Right atrium auricular region (tissue), 2 donors: ENCODE data around the gene NFIX. TPM values are rescaled to one million over a fixed set of nuclear protein-coding genes. Genes with fewer than 3 reads are reported as not detected.

Experiments
- DNase-seq: peaks from one replicate; pipeline ENCODE4 v3.0.0-alpha.2; 2019; ENCODE audit warnings: low spot score
- H3K27ac ChIP-seq, 2 donors: fragments of 200-600 bp; sonication (generic); 1 replicate in 1 of 2; 2 replicates in 1 of 2; pipeline ENCODE4 v1.5.1; 2016 to 2019
- H3K27me3 ChIP-seq, 2 donors: fragments of 200-600 bp; sonication (generic); one replicate each; pipeline versions ENCODE4 v1.5.1 to v1.6.0; 2017 to 2019
- H3K36me3 ChIP-seq: fragments of 200-600 bp; sonication (generic); one replicate; pipeline ENCODE4 v1.5.1; 2016
- H3K4me1 ChIP-seq, 2 donors: fragments of 200-600 bp; sonication (generic); one replicate each; pipeline versions ENCODE4 v1.5.1 to v1.6.0; 2017 to 2019
- H3K4me3 ChIP-seq, 2 donors: fragments of 200-600 bp; sonication (generic); 1 replicate in 1 of 2; 2 replicates in 1 of 2; pipeline ENCODE4 v1.5.1; 2017 to 2019; ENCODE audit warnings: mild to moderate bottlenecking in 1 of 2, moderate library complexity in 1 of 2
- H3K9me3 ChIP-seq, 2 donors: fragments of 200-600 bp; sonication (generic); one replicate each; pipeline ENCODE4 v1.5.1; 2019
- CTCF ChIP-seq, 2 donors: fragments of 200-600 bp; sonication (generic); IDR thresholded peaks; one replicate each; pipeline ENCODE4 v1.5.1; 2019; ENCODE audit warnings: antibody characterized with exemption in 2 of 2
- total RNA-seq, 2 donors: library from RNA; depleted of rRNA; stranded (reverse); fragments of >200 nt; gene quantifications; one replicate each; pipeline ENCODE4 v1.1.0, GENCODE V29; 2016

The NFIX gene
- total RNA-seq, 2 donors from 2014 or later: 56.5 to 69.8 TPM

GRCh38 chr19:13138171-13138915, 143.1 kb downstream of the NFIX start:
- no peak overlapping the region for H3K4me3 ChIP-seq
- DNase-seq: no peak
- no peak for TF ChIP-seq CTCF (IDR thresholded peaks at IDR 0.05)
- no peaks in the 10 kb centered on the region for H3K9me3 ChIP-seq
- peaks cover 41% of the 10 kb centered on the region for H3K36me3 ChIP-seq
- no peak overlapping the region for H3K27ac ChIP-seq
- peaks cover 0 to 19% of the 10 kb centered on the region in 2 donors for H3K4me1 ChIP-seq
- H3K27me3 ChIP-seq: no peaks in the 10 kb centered on the region

- Histone ChIP-seq H3K36me3 (peaks cover 42% of the 10 kb centered on the region), H3K27me3 (no peaks in the 10 kb centered on the region), H3K9me3 (no peaks in the 10 kb centered on the region), H3K4me1 (peaks cover 0 to 15% of the 10 kb centered on the region in 2 donors), H3K4me3 (no peak overlapping the region), H3K27ac (no peak overlapping the region)
- no peak for DNase-seq
- no peak for TF ChIP-seq CTCF (IDR thresholded peaks at IDR 0.05)
Observed at GRCh38 chr19:13138916-13139198, 143.6 kb downstream of the NFIX start.

DNA sequence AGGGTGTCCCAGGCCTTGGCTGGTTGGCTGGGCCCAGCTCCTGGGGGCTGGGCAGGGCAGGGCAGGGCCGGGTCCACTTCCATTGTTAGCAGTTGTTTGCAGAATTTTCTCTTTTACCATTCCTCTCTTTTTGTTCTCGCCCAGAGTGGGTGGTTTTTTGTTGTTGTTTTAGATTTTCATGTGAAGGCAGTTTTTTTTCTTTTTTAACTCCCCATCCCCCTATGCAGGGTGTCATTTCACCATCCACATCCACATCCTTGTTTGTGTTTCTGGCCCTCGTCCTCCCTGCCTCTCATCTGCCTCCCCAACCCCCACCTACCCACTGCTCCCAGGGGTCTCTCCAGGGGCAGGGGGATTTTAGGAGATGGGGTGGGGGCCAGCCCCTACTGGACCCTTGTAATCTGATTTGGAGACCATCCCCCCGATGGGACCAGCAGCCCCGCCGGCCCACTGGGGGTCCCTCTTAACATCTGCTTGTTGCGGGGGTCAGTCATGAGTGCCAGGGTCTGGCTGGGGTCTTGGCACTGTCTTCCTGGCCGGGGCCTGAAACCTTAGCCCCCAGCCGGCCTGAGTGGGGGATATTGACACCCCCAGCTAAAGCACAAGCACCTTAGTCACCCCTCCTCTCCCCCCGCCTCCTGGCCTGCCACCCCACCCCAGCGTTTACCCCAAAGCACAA, 144.5 kb downstream of the NFIX start:
- no peak for DNase-seq
- no peaks in the 10 kb centered on the region for H3K27me3 ChIP-seq
- TF ChIP-seq CTCF (IDR thresholded peaks at IDR 0.05): no peak
- no peaks in the 10 kb centered on the region for H3K9me3 ChIP-seq
- H3K4me1 ChIP-seq: peaks cover 0 to 6% of the 10 kb centered on the region in 2 donors
- peaks cover 49% of the 10 kb centered on the region for H3K36me3 ChIP-seq
- H3K27ac ChIP-seq: no peak overlapping the region
- no peak overlapping the region for H3K4me3 ChIP-seq

DNA sequence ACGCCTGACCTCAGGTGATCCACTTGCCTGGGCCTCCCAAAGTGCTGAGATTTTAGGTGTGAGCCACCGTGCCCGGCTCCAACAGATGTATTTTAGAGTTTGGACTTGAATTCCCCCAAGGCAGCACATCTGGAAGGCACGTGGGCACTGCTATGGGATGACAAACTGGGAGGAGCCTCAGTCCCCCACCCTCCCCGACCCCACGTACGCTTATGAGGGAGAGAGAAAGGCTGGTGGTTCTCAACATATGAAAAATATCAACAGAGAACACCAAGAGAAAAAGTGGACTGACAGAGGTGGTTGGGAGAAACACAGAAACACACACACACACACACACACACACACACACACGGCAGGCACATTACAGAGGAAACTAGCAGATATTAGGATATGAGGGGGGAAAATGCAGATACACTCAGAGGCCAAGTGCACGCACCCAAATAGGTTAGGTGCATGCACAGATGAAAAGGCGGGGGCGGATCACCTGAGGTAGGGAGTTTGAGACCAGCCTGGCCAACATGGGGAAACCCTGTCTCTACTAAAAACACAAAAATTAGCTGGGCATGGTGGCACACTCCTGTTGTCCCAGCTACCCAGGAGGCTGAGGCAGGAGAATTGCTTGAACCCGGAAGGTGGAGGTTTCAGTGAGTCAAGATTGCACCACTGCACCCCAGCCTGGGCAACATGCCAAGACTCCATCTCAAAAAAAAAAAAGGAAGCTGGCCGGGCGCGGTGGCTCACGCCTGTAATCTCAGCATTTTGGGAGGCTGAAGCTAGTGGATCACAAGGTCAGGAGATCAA, 151.7 kb downstream of the NFIX start:
- peaks cover 9% of the 10 kb centered on the region for H3K36me3 ChIP-seq
- H3K4me1 ChIP-seq: peaks cover 0 to 14% of the 10 kb centered on the region in 2 donors
- H3K27me3 ChIP-seq: no peaks in the 10 kb centered on the region
- no peak overlapping the region for H3K4me3 ChIP-seq
- DNase-seq: no peak
- no peak overlapping the region for H3K27ac ChIP-seq
- H3K9me3 ChIP-seq: no peaks in the 10 kb centered on the region
- TF ChIP-seq CTCF (IDR thresholded peaks at IDR 0.05): no peak

Other genes starting within 250 kb of the NFIX start
- gene BEST2, start 243.7 kb upstream of the NFIX start, total RNA-seq: not detected
- 10 to 100 TPM; 11.4 to 12.2 TPM for gene HOOK2, start 219.9 kb upstream of the NFIX start, total RNA-seq
- gene JUNB, start 204.0 kb upstream of the NFIX start, total RNA-seq: 100 to 1,000 TPM; 321 to 506 TPM
- gene PRDX2, start 193.7 kb upstream of the NFIX start, total RNA-seq: 100 to 1,000 TPM; 702 to 859 TPM
- not detected for gene THSD8, start 193.4 kb upstream of the NFIX start, total RNA-seq
- 1 to 10 TPM; 3.1 to 4.0 TPM for gene RNASEH2A, start 188.9 kb upstream of the NFIX start, total RNA-seq
- not detected for gene RTBDN, start 160.9 kb upstream of the NFIX start, total RNA-seq
- gene MAST1, start 157.0 kb upstream of the NFIX start, total RNA-seq: not detected
- gene DNASE2, start 114.0 kb upstream of the NFIX start, total RNA-seq: 10 to 100 TPM; 24.2 to 24.9 TPM
- under 1 TPM in 1 of 2 donors, not detected in 1; 0.26 TPM for gene KLF1, start 108.3 kb upstream of the NFIX start, total RNA-seq
- 10 to 100 TPM; 28.4 to 58.3 TPM for gene GCDH, start 104.3 kb upstream of the NFIX start, total RNA-seq
- not detected for gene SYCE2, start 76.2 kb upstream of the NFIX start, total RNA-seq
- gene FARSA, start 61.8 kb upstream of the NFIX start, total RNA-seq: 10 to 100 TPM; 36.4 TPM
- gene CALR, start 56.9 kb upstream of the NFIX start, total RNA-seq: 100 to 1,000 TPM; 285 to 289 TPM
- 100 to 1,000 TPM; 178 to 185 TPM for gene RAD23A, start 49.6 kb upstream of the NFIX start, total RNA-seq
- gene GADD45GIP1, start 38.3 kb upstream of the NFIX start, total RNA-seq: 10 to 100 TPM; 48.5 to 58.7 TPM
- 10 to 100 TPM in 1 of 2 donors, 1 to 10 TPM in 1; 2.9 to 10.7 TPM for gene DAND5, start 25.9 kb upstream of the NFIX start, total RNA-seq
- gene LYL1, start 107.4 kb downstream of the NFIX start, total RNA-seq: 10 to 100 TPM; 10.2 to 15.3 TPM
- gene TRMT1, start 121.3 kb downstream of the NFIX start, total RNA-seq: 10 to 100 TPM; 13.6 to 15.0 TPM
- gene NACC1, start 122.8 kb downstream of the NFIX start, total RNA-seq: 10 to 100 TPM; 25.4 to 27.3 TPM
- gene STX10, start 154.9 kb downstream of the NFIX start, total RNA-seq: 10 to 100 TPM; 33.1 to 39.2 TPM
- 100 to 1,000 TPM in 1 of 2 donors, 10 to 100 TPM in 1; 35.4 to 139 TPM for gene IER2, start 154.9 kb downstream of the NFIX start, total RNA-seq